Esophagus muscularis mucosa (tissue), 4 donors: ENCODE results near the gene MT3. TPM values are rescaled to one million over a fixed set of nuclear protein-coding genes. Genes with fewer than 3 reads are reported as not detected.
A peak's percentile ranks its signal among the peaks of the same experiment; 100 is the strongest.

ENCODE experiments used
- DNase-seq: peaks from one replicate; pipeline ENCODE4 v3.0.0-alpha.2; 2017; ENCODE audit errors: extremely low spot score
- H3K27ac ChIP-seq, 4 donors: fragments of 200-600 bp; sonication (generic); replicated peaks in 1 of 4; 1 replicate in 3 of 4; 2 replicates in 1 of 4; pipeline ENCODE4 v1.5.1; 2016 to 2019; ENCODE audit warnings: mild to moderate bottlenecking in 1 of 4
- H3K27me3 ChIP-seq, 4 donors: fragments of 200-600 bp; sonication (generic); one replicate each; pipeline versions ENCODE4 v1.5.1 to v1.6.0; 2016 to 2019
- H3K36me3 ChIP-seq, 4 donors: fragments of 200-600 bp; sonication (generic); one replicate each; pipeline ENCODE4 v1.5.1; 2016 to 2019
- H3K4me1 ChIP-seq, 4 donors: fragments of 200-600 bp; sonication (generic); one replicate each; pipeline ENCODE4 v1.5.1; 2016 to 2019
- H3K4me3 ChIP-seq, 4 donors: fragments of 200-600 bp; sonication (generic); 1 replicate in 2 of 4; 2 replicates in 2 of 4; pipeline ENCODE4 v1.5.1; 2016 to 2019; ENCODE audit warnings: mild to moderate bottlenecking in 4 of 4, moderate library complexity in 1 of 4
- H3K9me3 ChIP-seq, 4 donors: fragments of 200-600 bp; sonication (generic); 1 replicate in 3 of 4; 2 replicates in 1 of 4; pipeline ENCODE4 v1.5.1; 2016 to 2019
- CTCF ChIP-seq, 3 experiments: fragments of 200-600 bp in 2 of 3; fragments of 450-650 bp in 1 of 3; sonication (generic) in 2 of 3; IDR thresholded peaks; one replicate each; pipeline ENCODE4 v1.5.1; 2017 to 2019; ENCODE audit warnings: antibody characterized with exemption in 3 of 3, mild to moderate bottlenecking in 2 of 3, moderate library complexity in 1 of 3
- EP300 ChIP-seq: sonication (generic); formaldehyde crosslinking; IDR thresholded peaks from one replicate; pipeline ENCODE4 v1.6.1; 2017; ENCODE audit warnings: antibody characterized with exemption
- POLR2A ChIP-seq: fragments of 450-650 bp; IDR thresholded peaks from one replicate; pipeline ENCODE4 v1.6.1; 2017; ENCODE audit warnings: antibody characterized with exemption, moderate library complexity, mild to moderate bottlenecking, low read depth
- POLR2AphosphoS5 ChIP-seq, 2 donors: sonication (generic); formaldehyde crosslinking; IDR thresholded peaks; one replicate each; pipeline ENCODE4 v1.6.1; 2017; ENCODE audit warnings: antibody characterized with exemption in 2 of 2
- WGBS: methylation state at CpG from one replicate; pipeline ENCODE4 v1.1.5; 2018; 5-methylcytosine and 5-hydroxymethylcytosine counted together
- intact Hi-C: fragments of 100-400 bp; cut with DNase I; formaldehyde crosslinking; loops from one replicate; pipeline ENCODE4 v1.15.1; 2023
- total RNA-seq, 4 donors: library from RNA; depleted of rRNA; stranded (reverse); fragments of >200 nt; gene quantifications; one replicate each; pipeline versions ENCODE4 v1.1.0 to v1.2.1, GENCODE V29; 2016

MT3 gene
- 10 to 100 TPM in 1 of 4 donors, 1 to 10 TPM in 3; 2.0 to 12.5 (median 4.1) TPM for total RNA-seq

DNA sequence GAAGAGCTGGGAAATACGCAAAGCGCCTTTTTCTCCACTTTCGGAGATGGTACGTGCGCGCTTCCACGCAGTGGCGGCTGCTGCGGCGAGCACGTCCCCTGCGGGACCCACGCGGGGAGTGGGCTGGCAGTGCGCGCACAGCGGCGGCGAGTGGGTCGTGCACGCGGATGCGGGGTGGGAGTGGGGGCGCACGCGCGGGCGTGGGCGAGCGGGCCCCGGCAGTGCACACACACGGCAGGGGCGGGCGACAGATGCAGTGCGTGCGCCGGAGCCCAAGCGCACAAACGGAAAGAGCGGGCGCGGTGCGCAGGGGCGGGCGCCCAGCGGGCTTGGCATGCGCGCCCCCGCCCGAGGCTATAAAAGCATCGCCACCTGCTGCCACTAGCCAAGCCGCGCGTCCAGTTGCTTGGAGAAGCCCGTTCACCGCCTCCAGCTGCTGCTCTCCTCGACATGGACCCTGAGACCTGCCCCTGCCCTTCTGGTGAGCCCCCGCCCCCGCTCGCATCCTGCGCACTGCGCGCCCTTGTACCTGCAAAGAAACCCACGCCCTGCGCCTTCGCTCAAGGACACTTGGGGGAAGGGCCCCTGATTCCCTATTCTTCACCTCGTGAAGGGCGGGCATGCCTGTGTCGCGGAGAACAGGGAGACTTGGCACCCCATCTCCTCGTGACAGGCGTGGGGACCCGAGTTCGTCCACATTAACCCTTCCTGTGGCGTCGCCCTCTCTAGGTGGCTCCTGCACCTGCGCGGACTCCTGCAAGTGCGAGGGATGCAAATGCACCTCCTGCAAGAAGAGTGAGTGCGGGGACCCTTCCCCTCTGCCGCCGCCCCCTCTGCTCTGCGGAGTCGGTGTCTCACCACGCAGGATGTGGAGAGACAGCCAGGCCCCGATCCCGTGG lies at the start of gene MT3:
MT3 (plus strand) TSS at position 388 of the 899 bp plus-strand sequence; CDS start at position 451, 63 bp downstream.
- no peak within 1 kb of the TSS for H3K27ac ChIP-seq
- H3K4me1 ChIP-seq, result peaks cover 5 to 15% (median 12%) of the 10 kb centered on the region in 4 donors
- no peaks in the 10 kb centered on the region for H3K9me3 ChIP-seq
- H3K27me3 ChIP-seq, result peaks cover 8 to 44% (median 12%) of the 10 kb centered on the region in 4 donors
- H3K36me3 ChIP-seq, result no peaks in the 10 kb centered on the region
- peak in 1 of 2 donors; percentile 34 for TF ChIP-seq POLR2AphosphoS5 (IDR thresholded peaks at IDR 0.05)
- no peak for TF ChIP-seq EP300
- no peak for TF ChIP-seq CTCF (IDR thresholded peaks at IDR 0.05)
- TF ChIP-seq POLR2A, result no peak
- intact Hi-C loops, result no loop called here
- 18% methylated on average over 17 of the region's 87 CpGs for WGBS
- H3K4me3 ChIP-seq, result peak within 1 kb of the TSS; percentile 42 to 60 (median 52)
- no peak for DNase-seq

- intact Hi-C loops, result no loop called here
- no peak for TF ChIP-seq EP300
- no peak for TF ChIP-seq CTCF (IDR thresholded peaks at IDR 0.05)
- TF ChIP-seq POLR2A, result no peak
- no peak for TF ChIP-seq POLR2AphosphoS5 (IDR thresholded peaks at IDR 0.05)
- 43% methylated on average over 4 of the region's 4 CpGs for WGBS
- peaks cover 0 to 12% (median 0%) of the 10 kb centered on the region in 4 donors for H3K27me3 ChIP-seq
- no peak for DNase-seq
- H3K4me3 ChIP-seq, result no peak overlapping the region
- H3K4me1 ChIP-seq, result peaks cover 0 to 4% (median 0%) of the 10 kb centered on the region in 4 donors
- no peaks in the 10 kb centered on the region for H3K36me3 ChIP-seq
- H3K27ac ChIP-seq, result no peak overlapping the region
- H3K9me3 ChIP-seq, result no peaks in the 10 kb centered on the region
Observed at GRCh38 chr16:56539656-56540055, 49.7 kb upstream of the MT3 start.

GRCh38 chr16:56542039-56542438 lies 47.3 kb upstream of the MT3 start:
- no peak for DNase-seq
- no peak overlapping the region for H3K27ac ChIP-seq
- no peaks in the 10 kb centered on the region for H3K36me3 ChIP-seq
- H3K4me3 ChIP-seq, result no peak overlapping the region
- H3K9me3 ChIP-seq, result no peaks in the 10 kb centered on the region
- peaks cover 0 to 4% (median 0%) of the 10 kb centered on the region in 4 donors for H3K4me1 ChIP-seq
- H3K27me3 ChIP-seq, result peaks cover 0 to 10% (median 0%) of the 10 kb centered on the region in 4 donors
- intact Hi-C loops, result no loop called here
- TF ChIP-seq CTCF (IDR thresholded peaks at IDR 0.05) (no peak), POLR2A (no peak), EP300 (no peak), POLR2AphosphoS5 (IDR thresholded peaks at IDR 0.05) (no peak)
- WGBS, result 45% methylated on average over 2 of the region's 2 CpGs

DNA sequence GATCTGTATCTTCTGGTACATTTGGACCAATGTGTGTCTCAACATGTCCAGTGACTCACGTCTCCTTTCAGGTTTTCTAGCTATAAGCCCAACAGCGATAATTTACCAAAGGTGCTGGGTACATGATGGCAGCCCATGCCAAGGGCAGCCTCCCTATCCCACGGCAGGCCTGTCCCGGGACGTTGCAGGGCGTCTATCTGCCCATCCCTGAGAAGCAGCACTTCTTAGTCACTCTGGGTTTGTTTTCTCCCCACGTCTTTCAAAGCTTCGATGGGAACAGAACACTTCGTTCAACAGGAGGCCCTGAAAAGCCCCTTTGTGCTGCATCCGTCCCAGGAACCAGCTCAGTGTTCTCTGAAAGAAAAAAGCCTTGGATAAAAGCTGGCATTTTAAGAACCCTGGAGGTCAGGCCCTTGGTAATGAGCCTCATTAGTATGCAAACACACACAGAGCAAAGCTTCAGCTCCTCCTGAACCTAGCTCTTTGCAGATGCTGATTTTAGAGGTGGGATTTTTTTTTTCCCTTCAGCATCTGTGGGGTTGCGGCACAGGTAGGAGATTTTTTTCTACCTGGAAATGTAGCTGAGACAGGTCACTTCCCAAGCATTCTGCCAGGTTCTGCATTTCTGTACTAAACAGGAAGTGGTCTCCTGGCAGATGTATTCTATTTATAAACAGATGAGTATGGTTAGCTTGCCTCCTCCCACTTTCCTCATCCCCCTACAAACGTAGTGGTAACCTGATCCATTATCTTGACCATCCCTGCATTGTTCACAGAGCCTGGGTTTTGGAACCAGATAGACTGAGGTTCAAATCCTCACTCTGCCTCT lies 42.0 kb upstream of the MT3 start:
- 27% methylated on average over 12 of the region's 12 CpGs for WGBS

More for the DNA sequence above, 42.0 kb upstream of the MT3 start:
- peaks cover 8 to 11% (median 9%) of the 10 kb centered on the region in 4 donors for H3K4me1 ChIP-seq
- no peaks in the 10 kb centered on the region for H3K36me3 ChIP-seq
- peaks cover 0 to 12% (median 0%) of the 10 kb centered on the region in 4 donors for H3K27me3 ChIP-seq
- peak; percentile 12 to 69 for TF ChIP-seq POLR2AphosphoS5 (IDR thresholded peaks at IDR 0.05)
- TF ChIP-seq CTCF (IDR thresholded peaks at IDR 0.05), result no peak
- no peak for DNase-seq
- peak overlapping the region; percentile 28 to 65 (median 52) for H3K27ac ChIP-seq
- H3K4me3 ChIP-seq, result no peak overlapping the region
- intact Hi-C loops, result no loop called here
- no peaks in the 10 kb centered on the region for H3K9me3 ChIP-seq
